GM19328 (cell line): ENCODE data around the gene CTXN1.
A peak's percentile ranks its signal among the peaks of the same experiment; 100 is the strongest.
"Not testable (repeated sequence)": the region's sequence is repeated elsewhere in the genome, so short reads cannot be mapped to it uniquely, and the experiment has no call there.

Source experiments
- ATAC-seq: cut with Tn5 transposase; IDR thresholded peaks from one replicate; pipeline ENCODE4 v1.9.1; 2021; ENCODE audit warnings: mild to moderate bottlenecking, moderate library complexity; ENCODE audit not compliant: unreplicated experiment

The CTXN1 gene

GRCh38 chr19:7926727-7927604 is 1.0 kb upstream of the CTXN1 start:
- no peak for ATAC-seq

GRCh38 chr19:7925171-7925851 is 624 bp downstream of the CTXN1 start:
- no peak for ATAC-seq

- ATAC-seq, result no peak
These were observed 1.2 kb downstream of the CTXN1 start for GRCh38 chr19:7924651-7925170.

GRCh38 chr19:7924241-7924640 is 1.7 kb downstream of the CTXN1 start:
- ATAC-seq, result no peak

GRCh38 chr19:7923295-7924191 is 2.4 kb downstream of the CTXN1 start:
- no peak for ATAC-seq

GRCh38 chr19:7922836-7923195 is 3.1 kb downstream of the CTXN1 start:
- no peak for ATAC-seq

GRCh38 chr19:7921967-7922835 is 3.7 kb downstream of the CTXN1 start:
- no peak for ATAC-seq

- ATAC-seq, result no peak
These were observed 4.5 kb downstream of the CTXN1 start for GRCh38 chr19:7921302-7921966.

GRCh38 chr19:7920519-7921301 is 5.2 kb downstream of the CTXN1 start:
- ATAC-seq, result peak; percentile 45

GRCh38 chr19:7919610-7920518 is 6.1 kb downstream of the CTXN1 start, which contains the start of gene SNAPC2:
Gene SNAPC2 (plus strand): TSS chr19:7920338. CDS start chr19:7920367, 29 bp downstream.
- ATAC-seq, result peak; percentile 51

- ATAC-seq, result no peak
These were observed 7.1 kb downstream of the CTXN1 start for GRCh38 chr19:7918615-7919421.

- ATAC-seq, result not testable (repeated sequence)
These were observed 7.8 kb downstream of the CTXN1 start for GRCh38 chr19:7918062-7918614.

- ATAC-seq, result no peak
These were observed 8.5 kb downstream of the CTXN1 start for GRCh38 chr19:7917267-7918061.

- ATAC-seq, result no peak
These were observed 9.0 kb downstream of the CTXN1 start for GRCh38 chr19:7916955-7917266.

- ATAC-seq, result no peak
These were observed 9.6 kb downstream of the CTXN1 start for GRCh38 chr19:7916103-7916954.
